Natural killer cell (primary cell): ENCODE measurements around the gene CNPY2. TPM values are rescaled to one million over a fixed set of nuclear protein-coding genes. Genes with fewer than 3 reads are reported as not detected.

Source experiments
- ATAC-seq, 3 donors: fragments of 150-1000 bp in 2 of 3; fragments of 200-7000 bp in 1 of 3; cut with Tn5 transposase; 1 replicate in 1 of 3; 2 replicates in 2 of 3; pipeline ENCODE4 v1.10.0; 2021; ENCODE audit warnings: mild to moderate bottlenecking in 2 of 3, moderate library complexity in 2 of 3
- DNase-seq, 2 donors: peaks; one replicate each; pipeline versions ENCODE4 v3.0.0 to v3.0.0-alpha.2; 2013 to 2021; ENCODE audit warnings: mixed read lengths in 1 of 2
- H3K27ac ChIP-seq: one replicate; pipeline ENCODE4 v1.5.1; 2013; ENCODE audit warnings: mild to moderate bottlenecking, low read length
- H3K27me3 ChIP-seq: one replicate; pipeline ENCODE4 v1.6.1; 2013; ENCODE audit warnings: low read length; ENCODE audit not compliant: control insufficient read depth, insufficient read depth
- H3K36me3 ChIP-seq: one replicate; pipeline ENCODE4 v1.6.1; 2013; ENCODE audit warnings: low read length; ENCODE audit not compliant: control insufficient read depth, insufficient read depth
- H3K4me1 ChIP-seq: one replicate; pipeline ENCODE4 v1.6.1; 2013; ENCODE audit warnings: low read length; ENCODE audit not compliant: control insufficient read depth, insufficient read depth
- H3K4me3 ChIP-seq: one replicate; pipeline ENCODE4 v1.5.1; 2013; ENCODE audit warnings: low read length
- H3K9me3 ChIP-seq: one replicate; pipeline ENCODE4 v1.6.1; 2013; ENCODE audit warnings: low read length; ENCODE audit not compliant: control insufficient read depth, insufficient read depth
- H3K27ac Mint-ChIP-seq, 2 donors: one replicate each; pipeline ENCODE4 v1.8.0; 2022; ENCODE audit warnings: mild to moderate bottlenecking in 2 of 2, mixed read lengths in 2 of 2, moderate library complexity in 1 of 2
- H3K27me3 Mint-ChIP-seq, 2 donors: one replicate each; pipeline ENCODE4 v1.8.0; 2022; ENCODE audit warnings: low read depth in 2 of 2, mixed read lengths in 2 of 2
- H3K36me3 Mint-ChIP-seq: one replicate; pipeline ENCODE4 v1.8.0; 2022; ENCODE audit warnings: mixed read lengths
- H3K4me1 Mint-ChIP-seq, 2 donors: one replicate each; pipeline ENCODE4 v1.8.0; 2022; ENCODE audit warnings: mixed read lengths in 2 of 2
- H3K4me3 Mint-ChIP-seq: one replicate; pipeline ENCODE4 v1.8.0; 2022; ENCODE audit warnings: mild to moderate bottlenecking, moderate library complexity, mixed read lengths
- H3K9me3 Mint-ChIP-seq, 2 donors: one replicate each; pipeline ENCODE4 v1.8.0; 2022; ENCODE audit warnings: mixed read lengths in 2 of 2
- WGBS: methylation state at CpG from one replicate; pipeline ENCODE4 v1.1.7; 2013; ENCODE audit warnings: missing lambda C conversion rate; ENCODE audit not compliant: insufficient coverage; 5-methylcytosine and 5-hydroxymethylcytosine counted together
- intact Hi-C: fragments of 100-400 bp; cut with micrococcal nuclease; formaldehyde crosslinking; loops from one replicate; pipeline ENCODE4 v1.14.2; 2022
- total RNA-seq, 4 donors: library from RNA; stranded (reverse); fragments of 120-200 nt in 1 of 4; gene quantifications; one replicate each; pipeline versions ENCODE4 v1.2.3 to v1.2.4, GENCODE V29; 2013 to 2022
- TF ChIP-seq, protein P1 (sequence below): fragments of 200-600 bp; IDR thresholded peaks from one replicate; pipeline ENCODE4 v1.8.0; 2022; ENCODE audit warnings: antibody characterized with exemption

CNPY2 gene
- total RNA-seq, 3 donors from 2014 or later (not counting 1 experiment from before 2014, with no cell fraction given) = 50.4 to 64.3 (median 60.8) TPM

DNA sequence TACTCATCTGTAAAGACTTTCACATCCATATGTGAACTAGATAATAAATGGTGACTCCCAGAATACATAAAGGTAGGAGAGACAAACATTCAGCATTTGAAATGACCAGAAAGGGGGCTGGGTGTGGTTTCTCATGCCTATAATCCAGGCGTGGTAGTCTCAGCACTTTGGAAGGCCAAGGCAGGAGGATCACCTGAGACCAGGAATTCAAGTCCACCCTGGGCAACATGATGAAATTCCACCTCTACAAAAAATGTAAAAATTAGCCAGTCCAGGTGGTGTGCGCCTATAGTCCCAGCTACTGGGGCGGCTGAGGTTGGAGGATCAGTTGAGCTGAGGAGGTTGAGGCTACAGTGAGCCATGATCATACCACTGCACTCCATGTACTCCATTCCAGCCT is 11.5 kb downstream of the CNPY2 start:
- H3K27me3 ChIP-seq = no peaks in the 10 kb centered on the region
- TF ChIP-seq, protein P1, sequence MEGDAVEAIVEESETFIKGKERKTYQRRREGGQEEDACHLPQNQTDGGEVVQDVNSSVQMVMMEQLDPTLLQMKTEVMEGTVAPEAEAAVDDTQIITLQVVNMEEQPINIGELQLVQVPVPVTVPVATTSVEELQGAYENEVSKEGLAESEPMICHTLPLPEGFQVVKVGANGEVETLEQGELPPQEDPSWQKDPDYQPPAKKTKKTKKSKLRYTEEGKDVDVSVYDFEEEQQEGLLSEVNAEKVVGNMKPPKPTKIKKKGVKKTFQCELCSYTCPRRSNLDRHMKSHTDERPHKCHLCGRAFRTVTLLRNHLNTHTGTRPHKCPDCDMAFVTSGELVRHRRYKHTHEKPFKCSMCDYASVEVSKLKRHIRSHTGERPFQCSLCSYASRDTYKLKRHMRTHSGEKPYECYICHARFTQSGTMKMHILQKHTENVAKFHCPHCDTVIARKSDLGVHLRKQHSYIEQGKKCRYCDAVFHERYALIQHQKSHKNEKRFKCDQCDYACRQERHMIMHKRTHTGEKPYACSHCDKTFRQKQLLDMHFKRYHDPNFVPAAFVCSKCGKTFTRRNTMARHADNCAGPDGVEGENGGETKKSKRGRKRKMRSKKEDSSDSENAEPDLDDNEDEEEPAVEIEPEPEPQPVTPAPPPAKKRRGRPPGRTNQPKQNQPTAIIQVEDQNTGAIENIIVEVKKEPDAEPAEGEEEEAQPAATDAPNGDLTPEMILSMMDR = no peak
- H3K9me3 ChIP-seq = no peaks in the 10 kb centered on the region
- no peaks in the 10 kb centered on the region for H3K9me3 Mint-ChIP-seq
- 100% methylated on average over 3 of the region's 3 CpGs for WGBS
- no peak for ATAC-seq
- peaks cover 25 to 26% of the 10 kb centered on the region in 2 donors for H3K4me1 Mint-ChIP-seq
- DNase-seq = no peak
- no peaks in the 10 kb centered on the region for H3K27me3 Mint-ChIP-seq
- intact Hi-C loops = no loop called here
- peaks cover 20% of the 10 kb centered on the region for H3K4me1 ChIP-seq
- no peaks in the 10 kb centered on the region for H3K36me3 Mint-ChIP-seq
- no peak overlapping the region for H3K27ac Mint-ChIP-seq
- no peak overlapping the region for H3K4me3 Mint-ChIP-seq
- peaks cover 19% of the 10 kb centered on the region for H3K36me3 ChIP-seq
- no peak overlapping the region for H3K4me3 ChIP-seq
- H3K27ac ChIP-seq = no peak overlapping the region

DNA sequence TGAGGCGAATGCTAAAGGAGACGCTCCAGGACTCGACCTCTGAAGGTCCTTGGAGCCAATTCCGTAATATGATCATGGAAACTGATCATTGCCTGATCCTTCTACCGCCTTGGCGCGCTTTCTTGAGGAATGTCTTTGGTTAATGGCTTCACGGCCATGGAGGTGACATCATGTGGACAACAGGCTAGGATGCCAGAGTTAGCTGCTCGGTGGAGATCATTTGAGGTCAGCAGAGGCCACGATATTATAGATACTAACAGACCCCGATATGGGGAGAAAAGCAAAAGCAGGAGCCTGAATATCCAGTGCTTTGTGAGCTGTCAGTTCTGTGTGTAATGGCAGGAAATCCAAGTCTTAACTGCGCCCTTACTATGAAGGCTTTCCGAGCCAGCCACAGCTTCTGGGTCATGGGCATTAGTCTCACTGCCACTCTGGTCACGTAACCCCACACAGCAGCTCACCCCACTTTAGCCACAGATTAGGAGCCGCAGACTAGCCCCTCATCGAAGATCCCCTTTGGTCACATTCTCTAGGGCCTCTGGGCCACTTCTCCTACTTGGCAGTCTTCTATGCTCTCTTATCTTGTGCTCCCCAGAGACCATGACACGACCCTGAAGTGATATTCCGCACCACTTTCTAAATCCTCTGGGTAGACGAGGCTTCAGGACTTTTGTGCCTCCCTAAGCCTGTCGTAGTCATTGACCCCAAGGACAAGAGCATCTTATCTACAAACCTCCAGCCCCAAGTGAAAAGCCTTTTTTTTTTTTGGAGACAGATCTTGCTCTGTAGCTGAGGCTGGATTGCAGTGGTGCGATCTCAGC is 14.9 kb downstream of the CNPY2 start:
- TF ChIP-seq, protein P1 = no peak
- H3K4me1 ChIP-seq = peaks cover 34% of the 10 kb centered on the region

GRCh38 chr12:56299853-56300643 is 15.7 kb downstream of the CNPY2 start, which contains the start of gene CS:
Gene CS (minus strand): TSS chr12:56300330. CDS start chr12:56300201, 129 bp downstream.
- DNase-seq (peak; percentile 98 to 99), ATAC-seq (peak; percentile 95 to 99 (median 96))
- no peaks in the 10 kb centered on the region for H3K36me3 Mint-ChIP-seq
- intact Hi-C loops = loop anchor here (1.0 to 2.0 kb wide), 4 partner anchors 16 to 181 kb away; partner anchors contain the start of genes COQ10A and ZC3H10
- peak within 1 kb of the TSS; percentile 97 to 98 for H3K27ac Mint-ChIP-seq
- Histone ChIP-seq H3K27me3 (no peaks in the 10 kb centered on the region), H3K9me3 (no peaks in the 10 kb centered on the region), H3K4me1 (peaks cover 34% of the 10 kb centered on the region), H3K4me3 (peak within 1 kb of the TSS; percentile 72), H3K27ac (peak within 1 kb of the TSS; percentile 88), H3K36me3 (peaks cover 5% of the 10 kb centered on the region)
- no peaks in the 10 kb centered on the region for H3K27me3 Mint-ChIP-seq
- under 1% methylated on average over 63 of the region's 63 CpGs for WGBS
- H3K9me3 Mint-ChIP-seq = no peaks in the 10 kb centered on the region
- TF ChIP-seq, protein P1 = no peak
- peaks cover 55 to 56% of the 10 kb centered on the region in 2 donors for H3K4me1 Mint-ChIP-seq
- peak within 1 kb of the TSS; percentile 93 for H3K4me3 Mint-ChIP-seq

More for the DNA sequence above, 14.9 kb downstream of the CNPY2 start:
- WGBS = 66% methylated on average over 21 of the region's 21 CpGs
- H3K4me3 ChIP-seq = peak overlapping the region; percentile 72
- H3K9me3 ChIP-seq = no peaks in the 10 kb centered on the region
- no peak for DNase-seq
- intact Hi-C loops = loop anchor here (1.0 to 2.0 kb wide), 4 partner anchors 15 to 182 kb away; partner anchors contain the start of genes COQ10A and ZC3H10
- Mint-ChIP-seq H3K4me1 (peaks cover 55 to 56% of the 10 kb centered on the region in 2 donors), H3K4me3 (peak overlapping the region; percentile 93), H3K36me3 (no peaks in the 10 kb centered on the region), H3K27me3 (no peaks in the 10 kb centered on the region), H3K9me3 (no peaks in the 10 kb centered on the region), H3K27ac (peak overlapping the region; percentile 97 to 98)
- ATAC-seq = no peak
- H3K27me3 ChIP-seq = no peaks in the 10 kb centered on the region
- peak overlapping the region; percentile 88 for H3K27ac ChIP-seq
- peaks cover 5% of the 10 kb centered on the region for H3K36me3 ChIP-seq
